GM03348 (cell line): ENCODE data around the gene PUS1.
"Not testable (repeated sequence)": the region's sequence is repeated elsewhere in the genome, so short reads cannot be mapped to it uniquely, and the experiment has no call there.

ENCODE experiments used
- DNase-seq: peaks from one replicate; pipeline ENCODE4 v3.0.0; 2012; ENCODE audit warnings: low spot score

Gene PUS1

GRCh38 chr12:131928711-131929580 lies at the start of gene PUS1:
TSS of gene PUS1 (plus strand) at chr12:131929276. CDS start at chr12:131929723, 447 bp downstream.
- DNase-seq = peak; percentile 100

DNA sequence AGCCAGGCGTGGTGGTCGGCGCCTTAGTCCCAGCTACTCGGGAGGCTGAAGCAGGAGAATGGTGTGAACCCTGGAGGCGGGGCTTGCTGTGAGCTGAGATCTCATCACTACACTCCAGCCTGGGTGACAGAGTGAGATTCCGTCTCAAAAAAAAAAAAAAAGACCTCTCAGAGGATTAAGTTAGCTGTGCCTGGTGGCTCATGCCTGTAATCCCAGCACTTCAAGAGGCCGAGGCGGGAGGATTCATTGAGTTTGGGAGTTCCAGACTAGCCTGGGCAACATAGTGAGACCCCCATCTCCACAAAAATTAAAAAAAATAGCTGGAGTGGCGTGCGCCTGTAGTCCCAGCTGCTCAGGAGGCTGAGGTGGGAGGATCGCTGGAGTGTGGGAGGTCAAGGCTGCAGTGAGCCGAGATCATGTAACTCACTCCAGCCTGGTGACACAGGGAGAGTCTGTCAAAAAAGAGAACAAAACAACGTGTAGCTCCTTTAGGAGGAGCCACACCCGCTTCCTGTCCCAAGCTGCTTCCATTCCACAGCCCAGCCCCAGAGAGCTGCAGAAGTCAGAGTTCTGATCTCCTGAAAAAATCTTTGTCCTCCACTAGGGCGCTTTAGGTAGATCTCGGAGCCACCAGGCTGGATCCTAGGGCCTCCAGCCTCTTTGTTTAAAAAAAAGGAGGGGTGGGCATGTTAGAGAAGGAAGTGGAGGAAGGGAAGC lies 46.1 kb upstream of the PUS1 start:
- DNase-seq = peak; percentile 18

- peak; percentile 2 for DNase-seq
These were observed 45.6 kb upstream of the PUS1 start for GRCh38 chr12:131883521-131883900.

- not testable (repeated sequence) for DNase-seq
These were observed 44.0 kb upstream of the PUS1 start for GRCh38 chr12:131885076-131885475.

DNA sequence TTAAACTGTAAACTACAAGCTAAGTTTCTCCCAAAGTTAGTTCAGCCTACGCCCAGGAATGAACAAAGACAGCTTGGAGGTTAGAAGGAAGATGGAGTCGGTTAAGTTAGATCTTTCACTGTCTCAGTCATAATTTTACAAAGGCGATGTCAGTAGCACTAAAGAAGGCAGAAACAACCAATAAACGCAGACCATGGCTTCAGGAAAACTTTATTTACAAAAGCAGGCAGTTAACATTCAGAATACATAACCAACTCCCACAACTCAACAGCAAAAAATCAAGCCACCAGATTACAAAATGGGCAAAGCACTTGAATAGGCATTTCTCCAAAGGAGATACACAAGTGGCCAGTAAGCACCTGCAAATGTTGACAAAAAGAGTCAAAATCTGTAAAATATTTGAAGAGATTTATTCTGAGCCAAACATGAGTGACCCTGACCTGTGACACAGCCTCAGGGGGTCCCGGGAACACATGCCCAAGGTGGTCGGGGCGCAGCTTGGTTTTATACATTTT lies 43.5 kb upstream of the PUS1 start:
- no peak for DNase-seq

GRCh38 chr12:131891722-131892121 lies 37.4 kb upstream of the PUS1 start:
- DNase-seq = not testable (repeated sequence)

- DNase-seq = no peak
These were observed 36.1 kb upstream of the PUS1 start for GRCh38 chr12:131892711-131893604.

GRCh38 chr12:131893605-131894312 lies 35.3 kb upstream of the PUS1 start:
- DNase-seq = no peak

- peak; percentile 100 for DNase-seq
These were observed 34.7 kb upstream of the PUS1 start, which contains the start of gene ULK1 for GRCh38 chr12:131894313-131894860. TSS of gene ULK1 (plus strand) at chr12:131894622. CDS start at chr12:131895002, 380 bp downstream.

DNA sequence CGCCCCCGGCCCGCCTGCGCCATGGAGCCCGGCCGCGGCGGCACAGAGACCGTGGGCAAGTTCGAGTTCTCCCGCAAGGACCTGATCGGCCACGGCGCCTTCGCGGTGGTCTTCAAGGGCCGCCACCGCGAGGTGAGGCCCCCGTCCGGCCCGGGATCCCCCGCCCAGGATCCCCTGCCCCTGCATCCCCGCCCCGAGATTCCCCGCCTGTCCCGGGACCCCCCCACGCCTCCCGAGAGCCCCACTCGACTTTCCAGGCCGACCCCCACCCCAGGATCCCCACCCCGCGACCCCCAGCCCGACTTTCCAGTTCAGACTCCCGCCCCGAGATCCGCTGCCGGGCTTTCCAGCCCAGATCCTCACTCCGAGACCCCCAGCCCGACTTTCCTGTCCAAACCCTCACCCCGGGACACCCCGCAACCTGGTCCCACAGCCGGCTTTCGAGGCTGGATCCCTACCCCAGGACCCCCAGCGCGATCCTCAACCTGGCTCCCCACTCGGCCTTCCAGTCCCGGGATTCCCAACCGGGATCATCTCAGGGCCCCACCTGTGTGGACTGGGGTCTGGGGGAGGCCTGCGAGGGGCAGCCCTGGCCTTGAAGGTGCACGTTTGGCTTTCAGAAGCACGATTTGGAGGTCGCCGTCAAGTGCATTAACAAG lies 34.0 kb upstream of the PUS1 start:
- DNase-seq = no peak

DNA sequence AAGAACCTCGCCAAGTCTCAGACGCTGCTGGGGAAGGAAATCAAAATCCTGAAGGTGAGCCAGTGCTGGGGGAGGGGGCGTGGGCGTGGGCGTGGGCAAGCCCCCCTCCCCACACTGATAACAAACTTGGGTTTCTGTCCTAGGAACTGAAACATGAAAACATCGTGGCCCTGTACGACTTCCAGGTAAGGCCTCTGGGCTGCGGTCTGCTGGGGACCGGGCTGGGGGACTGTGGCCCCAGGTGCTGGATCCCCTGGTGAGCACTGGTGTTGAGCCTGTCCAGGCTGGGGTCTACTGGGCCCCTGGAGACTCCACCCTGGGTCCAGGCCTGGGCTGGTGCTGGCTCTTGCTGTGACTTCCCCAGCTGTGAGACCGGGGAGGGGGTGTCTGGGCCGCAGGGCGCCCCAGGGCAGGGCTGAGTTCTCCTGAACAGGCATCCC lies 33.4 kb upstream of the PUS1 start:
- no peak for DNase-seq

DNA sequence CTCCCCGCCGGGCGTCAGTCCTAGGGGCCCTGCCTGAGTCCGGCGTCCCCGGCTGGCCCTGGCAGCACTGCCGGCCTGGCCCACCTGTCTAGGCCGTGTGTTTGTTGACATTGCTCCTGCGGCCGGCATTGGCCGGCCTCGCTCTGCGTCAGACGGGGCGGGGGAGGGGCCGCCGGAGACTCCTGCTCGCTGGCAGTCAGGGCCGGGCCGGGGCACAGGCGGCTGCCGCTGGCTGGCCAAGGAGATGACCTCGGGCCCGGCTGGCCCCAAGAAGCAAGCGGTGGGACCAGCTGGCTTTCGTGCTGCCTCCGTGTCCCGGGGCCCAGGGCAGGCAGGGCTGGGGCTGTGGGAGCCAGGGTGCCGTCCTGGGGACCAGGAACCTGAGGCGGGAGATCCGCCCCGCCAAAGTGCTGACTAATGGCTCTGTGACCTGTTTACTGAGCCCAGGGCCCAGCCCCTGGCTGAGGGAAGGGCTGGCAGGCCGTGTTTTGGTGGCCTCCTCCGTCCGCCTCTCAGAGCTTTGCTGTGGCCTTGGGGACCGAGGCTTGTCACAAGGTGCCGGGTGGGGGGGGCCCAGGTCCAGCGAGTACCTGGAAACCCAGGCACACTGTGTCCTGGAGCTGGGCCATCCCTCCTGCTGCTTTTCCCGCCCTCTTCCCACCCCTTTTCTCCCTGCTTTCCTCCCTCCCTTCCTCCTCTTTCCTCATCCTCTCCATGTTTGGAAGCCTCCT lies 32.8 kb upstream of the PUS1 start:
- peak; percentile 94 for DNase-seq

DNA sequence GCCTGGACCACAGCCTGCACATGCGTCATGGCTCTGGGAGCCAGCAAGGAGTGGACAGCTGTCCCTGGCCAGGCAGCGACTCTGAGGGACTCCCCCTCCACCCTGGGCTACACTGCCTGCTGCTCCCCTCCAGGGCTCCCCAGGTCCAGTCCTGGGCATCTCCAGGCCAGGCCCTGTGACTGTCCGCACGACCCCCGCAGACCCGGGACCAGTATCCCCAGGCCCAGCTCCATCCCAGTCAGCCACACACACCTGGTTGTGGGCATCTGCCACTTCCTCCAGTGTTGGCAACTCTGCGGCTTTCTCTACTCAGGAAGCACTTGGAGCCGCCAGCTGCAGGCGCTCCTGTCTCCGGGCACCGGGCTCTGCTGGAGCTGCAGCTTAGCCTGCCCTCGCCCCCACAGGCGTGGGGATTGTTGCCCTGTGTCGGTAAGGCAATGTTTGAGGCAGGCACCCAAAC lies 32.2 kb upstream of the PUS1 start:
- peak; percentile 95 for DNase-seq

DNA sequence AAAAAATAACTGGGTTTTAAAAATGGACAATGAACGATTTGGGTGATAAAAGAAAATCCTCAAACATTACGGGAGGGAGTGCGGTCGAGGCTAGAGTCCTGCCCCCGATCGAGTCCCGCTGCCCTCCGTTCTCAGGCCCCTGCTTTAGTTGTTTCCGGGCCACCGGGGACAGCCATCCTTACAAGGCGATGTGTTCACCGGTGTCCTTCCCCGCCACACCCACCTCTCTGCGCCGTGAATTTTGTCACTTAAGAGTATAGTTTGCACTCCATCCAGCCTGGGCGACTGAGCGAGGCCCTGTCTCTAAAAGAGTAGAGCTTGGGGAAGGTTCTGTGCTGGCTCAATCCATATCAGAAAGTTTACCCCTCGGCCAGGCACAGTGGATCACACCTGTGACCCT lies 31.8 kb upstream of the PUS1 start:
- no peak for DNase-seq

DNA sequence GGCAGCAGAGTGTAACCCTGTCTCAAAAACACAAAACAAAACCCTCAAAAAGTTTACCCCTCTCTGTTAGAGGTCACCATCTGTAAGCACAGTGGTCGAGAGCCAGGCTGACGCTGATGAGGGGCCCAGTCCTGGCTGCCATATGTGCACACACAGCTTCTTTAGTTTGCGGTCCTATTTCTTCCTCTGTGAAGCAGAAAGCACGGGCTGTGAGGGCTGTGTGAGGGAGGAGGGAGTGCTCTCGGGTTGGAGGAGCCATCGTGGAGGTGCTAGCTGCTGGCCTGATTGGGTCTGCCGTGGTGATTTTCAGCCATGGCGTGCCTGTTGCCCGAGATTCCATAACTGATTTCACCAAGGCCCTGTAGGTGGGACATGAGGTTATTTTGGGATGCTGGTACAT lies 31.2 kb upstream of the PUS1 start:
- DNase-seq = no peak

DNA sequence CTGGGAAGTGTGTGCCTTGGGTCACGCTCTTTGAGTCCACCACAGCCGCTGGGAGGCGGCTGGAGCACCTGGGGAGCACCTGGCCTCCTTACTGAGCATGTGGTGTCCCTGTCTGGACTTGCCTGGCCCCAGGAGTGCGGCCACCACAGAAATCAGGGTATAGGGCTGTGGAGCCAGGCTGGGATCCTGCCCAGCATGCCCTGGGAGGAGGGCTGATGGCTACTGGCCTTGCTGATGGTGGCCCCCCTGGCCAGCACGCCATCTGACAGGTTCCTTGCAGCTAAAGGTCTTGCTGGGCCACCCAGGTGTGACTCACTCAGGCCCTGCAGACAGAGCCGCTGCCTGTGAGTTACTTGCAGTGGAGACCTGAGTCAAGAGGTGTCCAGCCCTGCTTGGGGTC lies 28.7 kb upstream of the PUS1 start:
- no peak for DNase-seq

DNA sequence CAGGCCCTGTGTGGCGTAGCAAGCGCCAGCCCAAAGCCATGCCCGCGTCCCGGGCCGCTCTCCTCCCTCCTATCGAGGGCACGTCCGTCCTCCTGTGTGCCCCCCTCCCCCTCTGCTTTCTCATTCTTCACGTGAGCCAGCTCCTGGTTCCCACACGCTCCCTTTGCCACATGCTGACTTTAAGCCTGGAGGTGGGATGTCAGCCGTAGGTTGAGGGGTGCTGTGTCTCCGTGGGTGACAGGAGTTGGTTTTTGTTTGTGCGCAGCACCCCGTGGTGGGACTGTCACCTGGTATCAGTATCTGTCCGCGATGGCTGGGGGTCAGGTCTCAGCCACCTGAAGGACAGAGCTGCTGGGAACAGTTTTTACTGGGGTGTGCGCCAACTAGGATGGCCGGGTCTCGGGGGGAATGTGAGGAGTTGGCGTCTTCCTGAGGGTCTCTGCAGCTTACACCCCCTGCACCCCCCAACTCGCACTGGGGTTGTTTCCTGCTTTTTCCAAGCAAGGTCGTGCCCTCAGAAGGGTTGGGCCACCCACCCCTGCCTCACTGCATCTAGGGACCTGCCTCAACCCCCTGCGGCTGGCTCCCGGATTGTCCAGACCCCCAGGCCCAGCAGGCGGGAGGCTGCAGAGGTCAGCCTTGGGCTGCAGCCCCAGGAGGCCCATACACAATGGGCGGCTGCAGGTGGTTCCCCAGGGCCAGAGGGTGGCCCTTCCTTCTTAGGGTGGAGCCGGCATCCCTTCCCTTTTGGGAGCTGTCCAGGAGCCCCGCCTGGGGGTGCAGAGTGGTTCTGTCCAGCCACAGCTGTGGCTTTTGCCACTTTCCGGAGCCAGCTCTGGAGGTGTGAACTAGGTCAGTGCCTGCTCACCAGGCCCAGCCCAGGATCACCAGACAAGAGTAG lies 27.4 kb upstream of the PUS1 start:
- DNase-seq = no peak
